ENCODE measurements around the gene TTC3.
"Not testable (repeated sequence)": the region's sequence is repeated elsewhere in the genome, so short reads cannot be mapped to it uniquely, and the experiment has no call there.

The TTC3 gene

GRCh38 chr21:37072988-37073416 is at the start of gene TTC3, which contains the start of gene PIGP:
Gene TTC3, plus strand, starts transcription at chr21:37073254. Its CDS starts 14,004 bp downstream, at chr21:37087258.
Gene PIGP, minus strand, starts transcription at chr21:37073071. Its CDS starts 556 bp downstream, at chr21:37072515.
- DNase-seq = peak; percentile 84

GRCh38 chr21:37026499-37026898 is 46.6 kb upstream of the TTC3 start:
- no peak for DNase-seq

GRCh38 chr21:37028570-37028969 is 44.5 kb upstream of the TTC3 start:
- DNase-seq = no peak

- DNase-seq = no peak
Measured at GRCh38 chr21:37030864-37031263, 42.2 kb upstream of the TTC3 start.

GRCh38 chr21:37032293-37032692 is 40.8 kb upstream of the TTC3 start:
- no peak for DNase-seq

GRCh38 chr21:37032877-37033471 is 40.1 kb upstream of the TTC3 start:
- DNase-seq = no peak

- DNase-seq = not testable (repeated sequence)
Measured at GRCh38 chr21:37034394-37034793, 38.7 kb upstream of the TTC3 start.

GRCh38 chr21:37036177-37036576 is 36.9 kb upstream of the TTC3 start:
- DNase-seq = no peak

- DNase-seq = no peak
Measured at GRCh38 chr21:37039411-37040075, 33.5 kb upstream of the TTC3 start.

GRCh38 chr21:37040212-37040611 is 32.8 kb upstream of the TTC3 start:
- no peak for DNase-seq

GRCh38 chr21:37041706-37042271 is 31.3 kb upstream of the TTC3 start:
- no peak for DNase-seq

GRCh38 chr21:37043818-37044217 is 29.2 kb upstream of the TTC3 start:
- no peak for DNase-seq

- no peak for DNase-seq
Measured at GRCh38 chr21:37044643-37045042, 28.4 kb upstream of the TTC3 start.

GRCh38 chr21:37045149-37045548 is 27.9 kb upstream of the TTC3 start:
- DNase-seq = no peak

- DNase-seq = no peak
Measured at GRCh38 chr21:37045556-37045955, 27.5 kb upstream of the TTC3 start.

GRCh38 chr21:37047079-37047478 is 26.0 kb upstream of the TTC3 start:
- no peak for DNase-seq

GRCh38 chr21:37049741-37050140 is 23.3 kb upstream of the TTC3 start:
- DNase-seq = not testable (repeated sequence)

- DNase-seq = no peak
Measured at GRCh38 chr21:37055271-37055855, 17.7 kb upstream of the TTC3 start.

GRCh38 chr21:37057614-37058013 is 15.4 kb upstream of the TTC3 start:
- DNase-seq = no peak

GRCh38 chr21:37058261-37058660 is 14.8 kb upstream of the TTC3 start:
- no peak for DNase-seq

- no peak for DNase-seq
Measured at GRCh38 chr21:37059181-37059580, 13.9 kb upstream of the TTC3 start.

- DNase-seq = peak; percentile 95
Measured at GRCh38 chr21:37060296-37060695, 12.8 kb upstream of the TTC3 start.

- DNase-seq = no peak
Measured at GRCh38 chr21:37061926-37062592, 11.0 kb upstream of the TTC3 start.

- no peak for DNase-seq
Measured at GRCh38 chr21:37062593-37062935, 10.5 kb upstream of the TTC3 start.

All from SHP77 treated with DMSO at 0.1 percent for 48 hours (cell line).